Loucy (cell line): ENCODE measurements around the gene SLC6A19.

Experiments used
- H2AFZ ChIP-seq: fragments of 200-600 bp; sonication (generic); 2 replicates; pipeline ENCODE4 v1.6.0; 2016; ENCODE audit warnings: antibody characterized with exemption, mild to moderate bottlenecking, low read length, moderate library complexity
- H3F3A ChIP-seq: fragments of 200-600 bp; 2 replicates; pipeline ENCODE4 v1.6.0; 2016; ENCODE audit warnings: antibody characterized with exemption, low read depth, mild to moderate bottlenecking
- H3K27me3 ChIP-seq: fragments of 200-600 bp; sonication (generic); 2 replicates; pipeline ENCODE4 v1.6.1; 2014; ENCODE audit warnings: low read length, mild to moderate bottlenecking; ENCODE audit not compliant: insufficient read depth, poor library complexity, severe bottlenecking
- H3K36me3 ChIP-seq: fragments of 200-600 bp; sonication (generic); 2 replicates; pipeline ENCODE4 v1.6.1; 2016; ENCODE audit warnings: low read length; ENCODE audit not compliant: insufficient read depth
- H3K4me1 ChIP-seq: fragments of 200-600 bp; sonication (generic); 2 replicates; pipeline ENCODE4 v1.5.1; 2014; ENCODE audit warnings: low read length, mild to moderate bottlenecking; ENCODE audit not compliant: insufficient read depth, poor library complexity, severe bottlenecking
- H3K4me2 ChIP-seq: fragments of 200-600 bp; sonication (generic); 2 replicates; pipeline ENCODE4 v1.6.0; 2014; ENCODE audit warnings: antibody characterized with exemption, low read length, low read depth, mild to moderate bottlenecking; ENCODE audit not compliant: poor library complexity, severe bottlenecking
- H3K4me3 ChIP-seq: fragments of 200-600 bp; sonication (generic); 2 replicates; pipeline ENCODE4 v1.5.1; 2014; ENCODE audit warnings: low read length, mild to moderate bottlenecking, mixed read lengths; ENCODE audit not compliant: poor library complexity, severe bottlenecking
- H3K79me2 ChIP-seq: fragments of 200-600 bp; sonication (generic); 2 replicates; pipeline ENCODE4 v1.6.1; 2014; ENCODE audit warnings: low read length; ENCODE audit not compliant: insufficient read depth
- H3K9ac ChIP-seq: fragments of 200-600 bp; sonication (generic); 2 replicates; pipeline ENCODE4 v1.6.0; 2014; ENCODE audit warnings: mild to moderate bottlenecking, low read depth, low read length, moderate library complexity; ENCODE audit not compliant: poor library complexity, severe bottlenecking
- H3K9me2 ChIP-seq: fragments of 200-600 bp; sonication (generic); replicated peaks from 2 replicates; pipeline ENCODE4 v1.6.1; 2016; ENCODE audit warnings: low read depth, low read length, mixed read lengths
- H3K9me3 ChIP-seq: fragments of 200-600 bp; sonication (generic); 2 replicates; pipeline ENCODE4 v1.6.1; 2014; ENCODE audit warnings: mild to moderate bottlenecking, antibody characterized with exemption, low read length, low read depth; ENCODE audit not compliant: insufficient read depth
- H4K20me1 ChIP-seq: fragments of 200-600 bp; sonication (generic); 2 replicates; pipeline ENCODE4 v1.6.0; 2014; ENCODE audit warnings: antibody characterized with exemption, low read length, mild to moderate bottlenecking; ENCODE audit not compliant: insufficient read depth, poor library complexity, severe bottlenecking
- EZH2phosphoT487 ChIP-seq: fragments of 200-600 bp; IDR thresholded peaks from 2 replicates; pipeline ENCODE4 v1.6.1; 2018; ENCODE audit warnings: antibody characterized with exemption, mild to moderate bottlenecking, moderate library complexity, borderline replicate concordance
- TF ChIP-seq, protein P1 (sequence below): fragments of 200-600 bp; sonication (generic); conservative IDR thresholded peaks from 2 replicates; pipeline ENCODE4 v1.5.1; 2014; ENCODE audit warnings: mild to moderate bottlenecking, antibody characterized with exemption, low read length

The SLC6A19 gene

DNA sequence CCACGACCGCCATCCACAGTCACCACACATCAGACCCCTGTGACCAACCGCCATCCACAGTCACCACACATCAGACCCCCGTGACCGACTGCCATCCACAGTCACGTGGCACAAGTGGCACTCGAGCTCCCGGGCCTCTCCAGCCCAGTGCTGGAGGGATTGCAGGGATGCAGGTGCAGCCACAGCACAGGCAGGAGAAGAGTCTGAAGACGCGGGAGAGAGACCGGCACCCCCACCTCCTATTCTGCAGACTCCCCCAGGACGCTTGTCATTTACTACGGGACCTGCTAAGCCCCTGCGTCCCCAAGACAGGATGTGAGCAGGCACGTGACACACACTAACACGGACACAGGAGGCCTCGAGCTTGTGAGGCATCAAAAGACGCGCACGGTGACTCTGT is 72.3 kb downstream of the SLC6A19 start:
- Histone ChIP-seq H3K4me3 (no peak overlapping the region), H3K36me3 (no peaks in the 10 kb centered on the region)
- no peak for TF ChIP-seq EZH2phosphoT487
- TF ChIP-seq, protein P1, sequence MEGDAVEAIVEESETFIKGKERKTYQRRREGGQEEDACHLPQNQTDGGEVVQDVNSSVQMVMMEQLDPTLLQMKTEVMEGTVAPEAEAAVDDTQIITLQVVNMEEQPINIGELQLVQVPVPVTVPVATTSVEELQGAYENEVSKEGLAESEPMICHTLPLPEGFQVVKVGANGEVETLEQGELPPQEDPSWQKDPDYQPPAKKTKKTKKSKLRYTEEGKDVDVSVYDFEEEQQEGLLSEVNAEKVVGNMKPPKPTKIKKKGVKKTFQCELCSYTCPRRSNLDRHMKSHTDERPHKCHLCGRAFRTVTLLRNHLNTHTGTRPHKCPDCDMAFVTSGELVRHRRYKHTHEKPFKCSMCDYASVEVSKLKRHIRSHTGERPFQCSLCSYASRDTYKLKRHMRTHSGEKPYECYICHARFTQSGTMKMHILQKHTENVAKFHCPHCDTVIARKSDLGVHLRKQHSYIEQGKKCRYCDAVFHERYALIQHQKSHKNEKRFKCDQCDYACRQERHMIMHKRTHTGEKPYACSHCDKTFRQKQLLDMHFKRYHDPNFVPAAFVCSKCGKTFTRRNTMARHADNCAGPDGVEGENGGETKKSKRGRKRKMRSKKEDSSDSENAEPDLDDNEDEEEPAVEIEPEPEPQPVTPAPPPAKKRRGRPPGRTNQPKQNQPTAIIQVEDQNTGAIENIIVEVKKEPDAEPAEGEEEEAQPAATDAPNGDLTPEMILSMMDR: no peak

DNA sequence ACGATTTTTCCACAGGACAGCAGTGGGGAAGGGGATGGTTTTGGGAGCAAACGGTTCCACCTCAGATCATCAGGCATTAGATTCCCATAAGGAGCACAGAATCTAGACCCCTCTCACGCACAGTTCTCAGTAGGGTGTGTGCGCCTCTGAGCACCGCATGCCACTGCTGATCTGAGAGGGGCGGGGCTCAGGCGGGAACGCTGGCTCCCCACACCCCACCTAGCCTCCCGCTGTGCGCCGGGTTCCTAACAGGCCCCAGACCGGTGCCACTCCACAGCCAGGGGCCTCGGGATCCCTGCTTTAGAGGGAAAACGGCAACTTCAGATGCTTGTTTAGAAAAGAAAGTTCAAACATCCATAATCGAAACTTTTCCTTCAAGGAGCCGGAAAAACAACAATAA is 73.1 kb downstream of the SLC6A19 start:
- Histone ChIP-seq H3K79me2 (no peaks in the 10 kb centered on the region), H3K9ac (no peak overlapping the region), H3K4me1 (peaks cover 7% of the 10 kb centered on the region), H4K20me1 (no peaks in the 10 kb centered on the region), H3K4me3 (no peak overlapping the region), H3K9me3 (no peaks in the 10 kb centered on the region), H3K9me2 (no peaks in the 10 kb centered on the region), H3K36me3 (no peaks in the 10 kb centered on the region), H2AFZ (no peak overlapping the region), H3F3A (no peaks in the 10 kb centered on the region), H3K27me3 (no peaks in the 10 kb centered on the region), H3K4me2 (no peak overlapping the region)
- TF ChIP-seq, protein P1: no peak
- no peak for TF ChIP-seq EZH2phosphoT487

More for the DNA sequence above, 72.3 kb downstream of the SLC6A19 start:
- Histone ChIP-seq H3K4me1 (peaks cover 7% of the 10 kb centered on the region), H3K9me3 (no peaks in the 10 kb centered on the region), H3K9me2 (no peaks in the 10 kb centered on the region), H3K79me2 (no peaks in the 10 kb centered on the region), H3F3A (no peaks in the 10 kb centered on the region), H2AFZ (no peak overlapping the region), H3K4me2 (no peak overlapping the region), H3K9ac (no peak overlapping the region), H3K27me3 (no peaks in the 10 kb centered on the region), H4K20me1 (no peaks in the 10 kb centered on the region)
